Fibroblast of skin of scalp (primary cell): ENCODE results near the gene FGD5.

Experiments
- DNase-seq: peaks from one replicate; pipeline ENCODE4 v3.0.0-alpha.2; 2013

FGD5 gene

DNA sequence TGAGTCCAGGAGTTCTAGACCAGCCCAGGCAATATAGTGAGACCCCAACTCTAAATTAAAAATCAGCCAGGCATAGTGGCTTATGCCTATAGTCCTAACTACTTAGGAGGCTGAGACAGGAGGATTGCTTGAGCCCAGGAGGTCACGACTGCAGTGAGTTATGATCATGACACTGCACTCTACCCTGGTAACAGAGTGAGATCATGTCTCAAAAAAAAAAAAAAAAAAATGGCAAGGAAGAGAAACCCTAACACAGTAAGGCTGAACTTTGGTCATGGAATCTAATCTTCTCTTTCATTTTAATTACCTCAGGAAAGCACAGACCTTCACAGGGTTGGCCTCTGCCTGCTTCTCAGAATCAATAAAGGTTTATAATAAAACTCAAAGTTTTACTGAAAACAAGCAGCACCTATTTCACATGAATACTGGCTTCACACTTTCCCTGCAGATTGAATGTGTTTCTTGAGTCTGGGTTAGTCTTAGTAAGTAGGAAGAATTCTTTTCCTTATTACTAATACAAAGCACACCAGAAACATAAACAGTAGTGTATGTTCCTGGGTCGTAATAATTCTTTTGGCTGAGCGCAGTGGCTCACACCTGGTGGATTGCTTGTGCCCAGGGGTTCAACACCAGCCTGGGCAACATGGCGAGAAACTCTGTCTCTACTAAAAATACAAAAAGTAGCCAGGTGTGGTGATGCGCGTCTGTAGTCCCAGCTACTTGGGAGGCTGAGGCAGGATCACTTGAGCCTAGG is 117.0 kb downstream of the FGD5 start:
- no peak for DNase-seq

DNA sequence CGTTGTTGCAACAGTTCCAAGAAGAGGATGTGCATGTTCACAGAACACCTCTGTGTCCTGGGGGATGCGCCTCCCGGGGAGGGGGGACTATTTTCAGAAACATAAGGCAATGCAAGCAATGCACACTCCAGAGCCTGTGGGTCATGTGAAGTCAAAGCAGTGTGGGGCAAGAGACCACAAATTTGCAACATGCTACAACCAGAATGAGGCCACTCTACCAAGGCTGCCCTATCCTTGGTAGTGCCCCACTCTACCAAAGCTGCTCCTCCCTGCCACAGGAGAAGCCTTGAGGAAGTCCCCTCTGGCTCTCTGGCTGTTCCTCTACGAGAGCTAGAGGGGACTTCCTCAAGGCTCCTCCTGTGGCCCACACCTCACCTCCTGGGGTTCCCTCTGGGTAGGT is 120.2 kb downstream of the FGD5 start:
- DNase-seq = no peak

DNA sequence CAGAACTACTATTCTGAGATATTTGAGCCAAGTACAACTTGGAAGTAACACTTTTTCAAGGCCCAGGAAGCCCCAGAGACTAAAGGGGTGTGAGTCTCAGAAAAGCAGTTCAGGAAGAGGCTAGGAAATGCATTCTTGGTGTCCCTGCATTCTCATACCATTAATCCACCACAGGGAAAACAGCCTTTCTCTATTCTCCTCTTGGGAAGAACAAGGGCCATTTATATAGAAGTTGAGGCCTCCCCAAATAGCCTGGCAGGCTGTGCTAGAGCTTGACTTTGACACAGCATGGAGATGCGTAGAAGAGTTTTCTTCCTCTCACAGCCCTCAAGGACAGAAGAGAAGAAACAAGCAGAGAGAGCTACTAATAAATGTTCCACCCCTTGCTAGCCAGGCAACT is 123.1 kb downstream of the FGD5 start:
- no peak for DNase-seq

DNA sequence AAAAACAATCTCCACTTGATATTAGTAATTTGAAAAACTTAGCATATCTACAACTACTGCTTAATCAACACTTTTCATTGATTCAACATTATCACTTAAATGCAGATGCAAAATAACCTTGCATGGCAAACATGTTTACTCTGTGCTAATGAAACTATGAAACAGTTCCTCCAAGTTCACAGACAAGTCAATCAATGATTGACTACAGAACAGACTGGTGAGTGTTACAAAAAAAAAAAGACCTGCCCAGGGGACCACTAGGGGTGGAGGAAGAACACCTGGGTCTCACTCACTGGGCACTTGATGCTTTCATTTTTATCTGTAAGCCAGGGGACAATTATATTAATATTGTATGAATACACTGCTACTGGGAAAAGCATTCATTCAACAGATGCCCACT is 124.3 kb downstream of the FGD5 start:
- DNase-seq = no peak

DNA sequence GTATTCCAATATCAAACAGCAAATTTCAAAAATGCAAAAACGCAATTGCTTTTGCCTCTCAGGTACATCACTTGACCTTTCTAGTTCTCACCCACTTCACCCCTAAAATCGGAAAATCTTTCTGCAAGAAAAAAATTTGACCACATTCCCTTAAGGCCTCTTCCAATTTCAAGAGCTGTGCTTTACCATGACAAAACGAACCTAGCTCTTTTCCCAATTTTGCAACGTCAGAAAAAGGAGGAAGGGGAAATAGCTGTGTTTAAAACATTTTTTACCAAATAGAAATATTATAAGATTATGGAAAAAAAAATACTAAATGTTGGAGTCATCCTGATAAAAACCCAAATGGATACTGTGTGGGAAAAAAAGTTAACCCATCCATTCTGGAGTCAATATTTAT is 127.5 kb downstream of the FGD5 start:
- no peak for DNase-seq

DNA sequence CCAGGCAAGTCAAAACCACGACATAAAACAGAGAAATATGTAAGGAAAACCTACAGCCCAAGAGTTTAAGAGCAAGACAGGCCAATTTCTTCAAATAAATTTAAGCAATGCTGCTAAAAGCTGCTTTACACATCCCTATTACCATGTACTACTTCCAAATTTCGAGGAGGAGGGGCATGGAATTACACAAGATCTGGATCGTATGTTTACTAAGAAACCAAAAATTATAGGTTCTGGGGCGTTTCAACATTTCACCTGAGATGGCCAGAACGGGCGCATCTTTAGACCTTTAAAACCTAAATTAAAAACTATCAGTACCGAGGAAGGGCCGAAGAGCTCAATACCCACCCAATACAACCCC is 128.0 kb downstream of the FGD5 start:
- no peak for DNase-seq

DNA sequence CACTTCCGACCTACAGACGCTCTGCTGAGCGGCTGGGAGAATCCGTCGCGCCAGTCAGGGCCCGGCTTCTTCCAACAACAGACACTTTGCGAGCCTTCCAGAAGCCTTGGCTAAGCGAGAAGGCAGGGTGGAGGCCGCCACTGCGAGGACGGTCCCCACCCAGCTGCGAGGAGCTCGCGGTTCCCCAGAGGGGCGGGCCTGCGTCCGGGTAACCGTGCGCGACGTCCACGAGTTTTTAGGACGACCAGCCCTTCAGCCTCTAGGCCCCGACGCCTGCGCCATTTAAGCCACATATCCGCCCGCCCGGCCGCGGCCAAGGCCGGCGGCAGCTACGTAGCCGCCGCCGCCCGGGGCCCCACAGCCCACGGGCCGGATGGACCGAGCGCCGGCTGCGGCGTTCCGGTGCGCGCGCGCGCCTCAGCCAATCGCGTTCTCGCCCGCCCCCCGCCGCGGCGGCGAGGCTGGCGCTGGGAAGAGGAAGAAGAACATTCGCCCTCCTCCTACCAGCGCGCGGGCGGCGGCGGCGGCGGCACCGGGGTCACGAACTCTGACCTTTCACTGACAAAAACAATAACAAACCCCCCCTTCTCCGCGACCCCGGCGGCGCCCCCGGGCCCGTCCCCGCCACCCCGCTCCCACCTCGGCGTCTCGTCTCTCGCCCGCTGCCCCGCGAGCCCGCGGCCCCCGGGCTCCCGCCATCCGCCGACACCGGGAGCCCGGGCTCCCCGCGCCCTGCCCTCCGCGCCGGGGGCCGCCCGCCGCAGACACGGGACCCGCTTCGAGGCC is 128.5 kb downstream of the FGD5 start, which contains the start of gene NR2C2:
Gene NR2C2, plus strand, starts transcription at position 484 of the 786 bp plus-strand sequence. CDS start 56,332 bp downstream, outside the sequence.
- peak; percentile 85 for DNase-seq

DNA sequence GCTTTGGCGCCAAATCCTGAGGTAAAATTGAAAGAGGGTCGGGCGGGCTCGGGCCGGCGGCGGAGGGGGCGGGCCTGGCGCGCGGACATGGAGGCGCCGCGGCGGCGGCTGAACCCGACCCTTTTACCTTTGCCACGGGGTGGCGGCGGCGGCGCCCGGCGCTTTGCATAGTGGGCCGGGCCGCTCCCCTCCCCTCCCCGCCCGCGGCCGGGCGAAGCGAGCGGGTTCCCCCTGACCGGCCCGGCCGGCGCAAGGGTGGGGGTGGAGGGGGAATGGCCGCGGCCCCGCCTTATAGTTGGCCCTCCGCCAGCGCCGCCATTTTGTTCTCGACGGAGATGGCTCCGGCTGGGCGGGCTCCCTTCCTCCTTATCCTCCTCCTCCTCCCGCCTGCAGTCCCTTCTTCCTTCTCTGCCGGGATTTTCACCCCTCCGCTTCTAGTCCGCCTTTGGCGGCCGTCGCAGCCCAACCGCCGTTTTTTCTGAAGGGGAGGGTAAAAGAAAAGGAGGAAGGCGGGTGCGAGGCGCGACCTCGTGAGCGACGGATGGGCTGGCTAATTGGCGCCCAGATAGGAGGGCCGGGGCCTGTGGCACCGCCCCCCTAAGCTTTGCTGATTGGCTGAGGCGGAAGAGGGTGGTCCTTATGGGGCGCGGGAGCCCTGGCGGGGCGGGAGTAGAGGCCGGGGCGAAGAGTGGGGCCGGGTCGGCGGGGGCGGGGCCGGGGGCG is 129.3 kb downstream of the FGD5 start:
- DNase-seq = peak; percentile 97

DNA sequence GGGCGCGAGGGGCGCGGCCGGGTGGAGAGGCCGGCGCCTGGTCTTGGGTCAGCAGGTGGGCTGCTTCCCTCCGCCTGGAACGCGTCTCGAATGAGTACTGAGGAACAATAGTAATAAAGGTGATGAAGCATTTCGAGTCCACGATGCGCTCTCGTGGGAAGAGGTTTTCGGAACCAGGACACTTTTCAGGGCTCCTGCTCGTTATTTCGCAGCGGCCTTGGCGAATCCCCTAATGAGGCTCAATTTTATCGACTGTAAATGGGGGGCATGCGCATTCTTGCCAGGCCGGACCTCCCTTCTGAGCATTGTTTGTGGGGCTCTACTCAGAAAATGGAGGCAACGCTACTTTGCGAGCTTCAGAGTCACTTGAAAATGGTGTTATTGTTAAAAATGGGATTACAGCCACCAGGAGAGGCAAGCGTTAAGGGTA is 129.9 kb downstream of the FGD5 start:
- DNase-seq = no peak

DNA sequence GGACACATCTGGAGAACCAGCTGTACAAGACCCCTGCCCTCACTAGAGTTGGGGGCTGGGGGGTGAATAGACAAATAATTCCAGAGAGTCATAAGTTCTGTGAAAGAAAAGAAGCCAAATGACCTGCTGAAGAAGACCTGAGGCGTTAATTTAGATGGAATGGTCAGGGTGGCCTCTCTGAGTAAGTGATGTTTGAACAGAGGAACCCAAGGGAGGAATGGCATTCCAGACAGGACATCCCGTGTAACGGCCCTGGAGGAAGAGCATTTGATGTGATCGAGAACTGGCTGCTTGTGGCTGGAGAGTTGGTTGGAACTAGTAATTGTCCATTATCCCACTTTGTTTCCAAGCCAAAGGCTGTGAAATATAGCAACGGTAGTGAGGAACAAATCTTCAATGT is 130.4 kb downstream of the FGD5 start:
- no peak for DNase-seq

DNA sequence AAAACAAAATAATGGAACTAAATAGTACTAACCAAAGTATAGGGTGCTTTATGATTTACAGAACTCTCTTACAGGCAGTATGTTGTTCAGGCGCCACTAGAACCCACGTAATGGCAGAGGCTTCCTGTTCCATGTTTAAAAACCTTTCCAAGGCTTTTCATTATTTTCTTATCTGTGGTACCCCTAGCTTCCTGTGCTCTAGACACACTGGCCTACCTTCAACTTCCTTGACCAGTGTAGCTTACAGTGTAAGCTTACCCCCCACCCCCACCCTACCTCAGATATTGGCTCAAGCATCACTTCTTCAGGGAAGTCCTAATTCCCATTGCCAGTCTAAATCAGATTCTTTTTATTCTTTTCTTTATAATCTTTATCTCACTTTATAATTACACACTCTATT is 131.5 kb downstream of the FGD5 start:
- DNase-seq = no peak

DNA sequence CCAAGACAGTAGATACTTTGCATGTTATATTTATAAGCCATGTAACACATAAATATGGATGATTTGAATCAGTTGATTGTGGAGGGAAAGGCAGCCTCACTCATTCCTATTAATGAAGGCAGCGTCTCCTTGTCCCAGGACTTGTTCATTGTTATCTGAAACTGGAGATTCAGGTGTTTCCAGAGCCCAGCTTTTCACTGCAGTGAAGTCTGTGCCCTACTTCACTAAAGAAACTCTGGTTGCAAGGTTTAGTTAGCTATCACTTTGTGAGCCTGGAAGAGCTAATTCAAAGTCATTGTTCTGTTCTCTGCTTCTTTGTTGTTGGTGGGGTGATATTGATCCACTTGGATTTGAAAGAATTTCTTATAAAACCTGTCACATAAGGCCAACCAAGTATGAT is 138.4 kb downstream of the FGD5 start:
- DNase-seq = no peak

DNA sequence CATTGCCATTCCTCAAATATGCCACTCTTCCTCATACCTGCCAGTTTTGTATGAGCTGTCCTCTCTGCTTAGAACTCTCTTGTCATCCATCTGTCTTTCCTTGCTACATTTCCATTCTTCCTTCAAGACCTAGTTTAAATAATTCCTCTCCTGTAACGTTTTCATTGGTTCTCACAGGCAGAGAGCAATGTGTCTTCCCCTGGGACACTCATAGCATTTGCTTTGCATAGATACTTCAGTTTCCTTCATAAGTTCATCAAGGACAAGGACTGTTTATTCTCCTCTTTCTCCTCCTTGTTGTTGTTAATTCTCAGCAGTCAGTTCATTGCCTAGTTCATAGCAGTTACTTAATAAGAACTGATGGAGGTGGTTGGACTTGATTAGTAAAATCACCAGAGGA is 139.2 kb downstream of the FGD5 start:
- DNase-seq = peak; percentile 14

DNA sequence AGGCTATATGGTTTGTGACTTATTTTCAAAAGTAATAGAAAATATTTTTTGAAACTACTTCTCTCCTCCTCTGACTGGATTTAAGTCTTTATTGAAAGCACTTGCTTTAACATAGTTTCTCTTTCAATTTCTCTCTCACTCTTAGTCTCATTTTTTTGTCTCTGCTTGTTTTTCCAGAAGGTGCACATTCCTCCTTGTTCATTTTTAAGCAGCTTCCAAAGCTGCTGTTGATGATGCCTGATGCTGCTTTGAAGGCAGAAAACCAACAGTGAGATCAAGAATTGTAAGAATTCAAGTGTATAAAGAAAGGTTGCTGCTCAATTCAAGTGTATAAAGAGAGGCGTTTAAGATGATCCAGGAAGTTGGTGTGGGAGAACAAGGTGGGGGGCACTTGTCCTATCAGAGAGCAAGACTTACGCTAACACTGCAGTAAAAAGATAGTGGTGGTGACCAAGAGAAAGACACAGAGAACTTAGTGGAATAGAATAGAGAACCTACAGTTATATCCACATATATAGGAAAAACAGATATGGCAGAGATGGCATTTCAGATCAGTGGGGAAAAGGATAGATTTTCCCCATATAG is 140.7 kb downstream of the FGD5 start:
- no peak for DNase-seq

DNA sequence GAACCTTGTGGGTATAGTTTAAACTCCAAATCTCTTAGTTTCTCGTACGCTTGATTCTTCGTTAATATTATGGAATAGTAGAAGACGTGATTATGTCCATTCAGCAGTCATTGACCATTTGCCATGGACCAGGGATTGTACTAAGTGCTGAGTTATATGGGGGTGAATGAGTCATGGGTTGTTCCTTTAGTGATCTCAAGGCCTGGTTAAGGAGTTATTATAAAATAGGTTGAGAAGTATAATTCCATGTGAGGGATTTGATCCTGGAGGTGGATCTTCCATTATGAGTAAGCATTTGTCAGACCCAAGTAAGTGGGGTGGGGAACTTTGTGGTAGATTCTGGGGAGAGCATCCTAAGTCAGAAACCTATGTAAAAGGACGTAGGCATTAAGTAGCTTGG is 144.0 kb downstream of the FGD5 start:
- DNase-seq = peak; percentile 26

DNA sequence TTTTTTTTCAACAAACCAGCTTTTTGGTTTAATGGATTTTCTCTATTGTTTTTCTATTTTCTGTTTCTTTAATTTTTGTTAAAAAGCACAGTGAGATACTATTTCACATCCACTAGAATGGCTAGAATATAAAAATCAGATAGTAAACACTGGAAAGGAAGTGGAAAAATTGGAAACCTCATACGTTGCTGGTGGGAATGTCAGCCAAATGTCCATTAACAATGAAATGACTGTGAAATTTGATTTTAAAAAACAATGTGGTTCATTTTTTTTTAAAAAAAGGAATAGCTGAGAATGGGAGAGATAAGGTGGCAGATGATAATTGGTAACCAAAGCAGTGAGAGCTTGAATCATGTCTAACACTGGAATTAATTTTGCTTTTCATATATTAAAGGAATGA is 148.5 kb downstream of the FGD5 start:
- DNase-seq = no peak

DNA sequence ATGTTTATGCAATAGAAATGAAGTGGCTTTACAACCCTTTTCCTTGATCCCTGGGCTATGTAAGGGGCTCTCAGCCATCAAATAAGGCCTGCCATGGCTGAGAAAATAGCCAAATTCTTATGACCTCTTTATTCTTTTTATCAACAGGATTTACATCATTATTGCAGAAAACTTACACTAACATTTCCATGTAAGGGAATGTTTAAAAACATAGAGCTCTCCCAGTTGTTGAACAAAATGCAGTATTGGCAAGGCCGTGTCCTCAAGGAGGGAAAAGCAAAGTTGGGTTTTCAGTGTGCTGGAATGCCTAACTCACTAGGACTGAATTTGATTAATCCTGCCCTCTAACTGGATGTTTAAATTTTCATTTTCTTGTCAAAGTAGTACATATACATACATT is 150.9 kb downstream of the FGD5 start:
- DNase-seq = no peak

DNA sequence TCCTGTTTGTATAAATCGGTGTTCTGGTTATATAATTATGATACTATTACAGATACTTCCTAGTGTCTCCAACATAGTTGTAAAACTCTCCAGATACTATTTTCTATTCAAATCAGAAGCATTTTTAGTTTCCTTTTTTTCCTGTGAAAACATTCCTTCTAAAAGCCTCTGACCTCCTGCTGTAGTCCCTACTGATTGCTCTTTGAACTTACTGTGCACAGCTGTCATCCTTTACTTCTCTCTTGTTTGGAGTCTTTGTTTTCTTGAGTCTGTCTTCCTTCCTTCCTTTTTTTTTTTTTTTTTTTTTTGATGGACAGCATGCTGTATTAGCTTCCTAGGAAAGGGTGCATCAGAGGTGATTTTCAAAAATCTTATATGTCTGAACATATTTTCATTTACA is 157.6 kb downstream of the FGD5 start:
- DNase-seq = no peak

DNA sequence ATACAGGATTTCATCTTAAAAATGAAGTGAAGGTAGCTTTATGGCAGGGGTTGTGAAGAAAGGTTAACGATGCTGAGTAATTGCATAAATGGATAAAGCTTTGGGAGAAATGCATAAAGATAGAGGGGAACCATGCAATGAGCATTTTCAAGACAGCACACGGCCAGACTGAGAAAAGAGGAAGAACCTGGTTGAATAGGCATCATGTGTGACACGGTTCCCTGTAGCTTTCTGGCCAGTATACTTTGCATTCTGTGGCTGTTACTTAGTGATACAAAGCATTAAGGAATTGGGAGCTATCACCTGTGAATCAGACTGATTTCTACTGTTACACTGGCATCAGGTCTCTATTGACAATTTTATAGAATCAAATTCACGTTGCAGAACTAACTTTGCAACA is 161.9 kb downstream of the FGD5 start:
- DNase-seq = no peak
